Stimulated activated CD4-positive, alpha-beta T cell treated with anti-CD3 and anti-CD28 coated beads, Interleukin-1b, Interleukin-23, amount 100 ng/mL, for 1 hour (primary cell): ENCODE results near the gene FADS3.

Experiments used
- DNase-seq, 2 donors: peaks; one replicate each; pipeline ENCODE4 v3.0.0-alpha.2; 2020; ENCODE audit warnings: low read depth in 2 of 2

FADS3 gene

DNA sequence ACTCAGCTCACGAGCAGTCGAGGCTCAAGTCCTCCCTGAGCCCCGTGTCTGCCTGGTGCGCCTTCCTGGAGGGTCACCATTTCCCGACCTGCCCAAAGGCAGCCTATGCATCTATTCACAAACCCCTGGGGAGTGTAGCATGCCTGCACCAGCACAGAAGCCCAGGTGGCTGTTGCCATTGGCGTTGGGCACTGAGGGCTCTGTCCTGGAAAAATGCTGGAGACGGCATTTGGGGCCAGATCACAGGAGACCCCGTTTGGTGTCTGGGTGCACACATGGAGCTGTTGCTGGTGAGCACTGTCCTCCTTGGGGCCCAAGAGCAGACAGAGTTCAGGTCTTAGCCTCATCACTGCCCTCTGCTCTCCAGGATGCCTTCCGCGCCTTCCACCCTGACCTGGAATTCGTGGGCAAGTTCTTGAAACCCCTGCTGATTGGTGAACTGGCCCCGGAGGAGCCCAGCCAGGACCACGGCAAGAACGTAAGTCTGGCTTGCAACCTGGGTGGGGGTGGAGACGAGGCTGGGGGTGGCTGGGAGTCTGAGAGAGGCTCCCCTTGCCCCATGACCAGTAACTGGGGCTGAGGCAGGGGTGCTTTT lies 53.8 kb downstream of the FADS3 start:
- DNase-seq, result no peak

DNA sequence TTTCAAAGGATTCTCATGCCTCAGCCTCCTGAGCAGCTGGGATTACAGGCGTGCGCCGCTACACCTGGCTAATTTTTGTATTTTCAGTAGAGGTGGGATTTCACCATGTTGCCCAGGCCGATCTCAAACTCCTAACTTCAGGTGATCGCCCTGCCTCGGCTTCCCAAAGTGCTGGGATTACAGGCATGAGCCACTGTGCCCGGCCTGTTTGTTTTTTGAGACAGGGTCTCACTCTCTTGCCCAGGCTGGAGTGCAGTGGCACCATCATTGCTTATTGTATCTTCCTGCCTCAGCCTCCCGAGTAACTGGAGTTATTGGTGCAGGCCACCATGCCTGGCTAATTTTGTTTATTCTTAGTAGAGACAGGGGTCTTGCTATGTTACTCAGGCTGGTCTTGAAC lies 55.2 kb downstream of the FADS3 start:
- DNase-seq, result no peak

DNA sequence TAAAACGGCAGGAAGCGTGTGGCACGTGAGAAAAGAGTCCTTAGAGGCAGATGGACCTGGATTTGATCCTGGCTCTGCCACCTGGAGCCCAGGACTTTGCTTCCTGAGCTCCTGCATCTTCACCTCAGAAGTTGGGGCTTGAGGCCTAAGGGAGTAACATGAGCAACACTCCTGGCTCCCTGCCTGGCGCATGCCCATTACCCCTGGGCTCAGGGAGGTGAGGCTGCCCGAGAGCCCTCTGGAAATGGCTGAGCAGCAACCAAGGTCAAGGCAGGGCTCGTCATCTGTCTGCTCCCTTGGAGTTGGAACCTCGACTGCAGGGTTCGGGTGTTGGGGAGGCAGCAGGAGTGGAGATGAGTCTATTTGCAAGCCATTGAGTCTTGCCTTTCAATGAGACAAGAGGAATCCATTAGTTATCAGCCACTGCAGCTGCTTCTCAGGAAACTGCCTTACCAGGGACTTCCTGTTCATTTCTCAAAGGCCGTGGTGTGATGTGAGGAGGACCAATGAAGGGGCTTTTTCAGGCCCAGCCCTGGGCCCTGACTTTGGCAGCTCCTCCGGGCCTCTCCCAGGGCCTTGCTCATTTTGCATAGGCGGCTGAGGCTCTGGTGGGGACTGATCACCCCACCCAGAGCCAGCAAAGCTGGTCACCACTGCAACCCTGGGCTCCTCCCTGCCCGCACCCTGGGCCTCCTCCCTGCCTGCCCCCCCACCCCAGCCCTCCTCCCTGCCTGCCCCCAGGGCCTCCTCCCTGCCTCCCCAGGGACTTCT lies 56.9 kb downstream of the FADS3 start:
- DNase-seq, result no peak

- DNase-seq, result no peak
Measured at GRCh38 chr11:61833926-61834277, 57.4 kb downstream of the FADS3 start.

GRCh38 chr11:61833471-61833870 lies 57.9 kb downstream of the FADS3 start:
- DNase-seq, result no peak

DNA sequence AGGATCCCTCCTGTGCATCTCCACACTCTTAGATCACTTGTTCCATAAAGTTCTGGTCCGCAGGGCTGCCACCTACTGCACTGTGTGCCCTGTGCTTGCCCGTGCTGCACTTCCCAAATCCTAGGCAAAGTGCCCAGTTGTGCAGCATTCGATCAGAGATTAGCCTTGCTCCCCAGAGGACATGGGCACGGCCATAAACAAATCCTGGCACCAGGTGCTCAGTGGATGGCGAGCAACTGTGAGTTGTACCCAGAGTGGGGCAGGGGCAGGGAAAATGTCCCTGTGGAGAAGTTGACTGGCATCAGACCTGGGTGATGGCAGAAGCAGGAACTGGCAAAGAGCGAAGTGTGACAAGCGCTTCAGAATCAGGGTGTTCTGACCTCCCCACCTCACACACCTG lies 58.6 kb downstream of the FADS3 start:
- no peak for DNase-seq

DNA sequence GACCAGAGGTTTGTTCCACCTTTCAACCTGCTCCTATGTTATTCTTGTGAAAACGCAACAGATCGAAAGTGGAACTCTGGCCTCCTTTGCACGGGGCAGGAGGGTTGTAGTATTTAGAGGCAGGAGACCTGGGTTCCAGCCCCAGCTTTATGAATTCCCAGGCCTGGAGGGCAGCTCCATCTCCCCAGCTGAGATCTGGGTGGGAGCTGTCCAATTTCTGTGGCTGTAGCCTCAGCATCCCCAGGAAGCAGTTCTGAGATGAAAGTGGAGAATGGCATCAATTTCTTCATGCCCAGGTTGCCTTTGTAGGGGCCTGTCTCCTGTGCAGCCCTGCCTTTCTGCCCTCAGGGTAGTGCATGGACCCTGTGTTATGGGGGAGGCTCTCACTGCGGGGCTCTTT lies 59.1 kb downstream of the FADS3 start:
- DNase-seq, result no peak

GRCh38 chr11:61830237-61831105 lies 60.9 kb downstream of the FADS3 start:
- no peak for DNase-seq

GRCh38 chr11:61829806-61830205 lies 61.5 kb downstream of the FADS3 start:
- DNase-seq, result no peak

- no peak for DNase-seq
Measured at GRCh38 chr11:61828629-61829407, 62.5 kb downstream of the FADS3 start.

GRCh38 chr11:61828379-61828628 lies 63.0 kb downstream of the FADS3 start:
- no peak for DNase-seq

DNA sequence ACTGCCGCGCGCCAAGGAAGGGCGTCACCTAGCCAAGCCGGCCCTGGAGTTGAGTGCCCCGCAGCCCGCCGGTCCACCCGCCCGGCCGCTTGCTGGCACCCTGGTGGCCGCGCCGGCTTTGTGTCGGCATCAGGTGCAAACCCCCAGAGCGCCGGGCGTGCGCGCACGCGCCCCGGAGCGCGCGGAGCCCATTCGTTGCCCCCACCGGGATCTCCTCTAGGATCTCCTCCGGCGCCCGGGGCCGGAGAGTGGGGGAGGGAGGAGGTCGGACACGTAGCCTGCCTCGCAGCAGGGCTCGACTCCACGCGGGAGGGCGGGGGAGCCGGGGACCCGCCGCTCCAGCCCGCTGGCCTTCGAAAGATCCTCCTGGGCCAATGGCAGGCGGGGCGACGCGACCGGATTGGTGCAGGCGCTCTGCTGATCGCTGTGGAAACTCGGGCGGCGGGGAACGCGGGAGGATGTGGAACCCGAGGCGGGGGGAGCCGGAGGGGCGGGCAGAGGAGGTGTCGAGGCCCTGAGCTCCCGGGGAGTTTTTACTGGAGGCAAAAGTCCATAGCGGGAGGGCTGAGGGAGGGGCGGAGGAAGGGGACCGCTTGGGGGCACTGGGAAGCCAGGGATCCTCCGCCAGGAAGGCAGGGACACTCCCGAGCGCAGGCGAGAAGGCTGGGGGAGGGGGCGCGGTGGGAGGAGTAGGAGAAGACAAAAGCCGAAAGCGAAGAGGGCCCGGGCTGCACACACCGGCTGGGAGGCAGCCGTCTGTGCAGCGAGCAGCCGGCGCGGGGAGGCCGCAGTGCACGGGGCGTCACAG lies 63.6 kb downstream of the FADS3 start, which contains the start of gene FADS2:
TSS of gene FADS2 (plus strand) at position 730 of the 808 bp plus-strand sequence. CDS start 91 bp downstream, outside the sequence.
- peak in 1 of 2 donors; percentile 14 for DNase-seq

DNA sequence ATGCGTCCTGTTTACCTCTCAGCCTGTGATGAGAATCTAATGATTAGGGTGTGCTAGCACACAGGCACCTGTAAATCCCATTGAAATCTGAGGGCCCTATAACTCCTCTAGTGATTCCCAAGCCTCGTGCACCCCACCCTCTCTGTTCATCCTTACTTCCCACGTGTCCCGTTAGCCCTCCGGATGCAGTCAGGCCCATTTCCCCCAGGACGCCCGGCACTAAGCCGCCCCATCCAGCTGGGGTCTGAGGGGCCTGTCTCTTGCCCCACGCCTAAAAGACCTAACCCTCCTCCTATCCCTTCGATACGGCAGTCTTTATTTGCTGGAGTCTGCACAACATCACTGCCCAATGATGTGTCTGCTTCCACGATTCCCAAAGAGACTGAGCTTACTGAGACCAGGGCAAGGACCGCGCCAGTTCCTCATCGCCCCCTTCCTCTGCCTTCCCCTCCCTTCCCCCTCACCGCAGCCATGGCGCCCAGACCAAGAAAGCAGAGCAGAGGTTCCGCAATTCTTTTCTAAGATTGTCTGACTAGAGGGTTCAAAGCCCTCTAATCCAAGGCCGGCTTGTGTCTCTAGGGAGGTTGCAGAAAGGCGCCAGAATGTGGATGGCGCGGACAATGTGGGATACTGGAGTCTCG lies 64.3 kb downstream of the FADS3 start:
- no peak for DNase-seq
